GM12878 (cell line): ENCODE measurements around the gene TIAM1. TPM values are rescaled to one million over a fixed set of nuclear protein-coding genes. Genes with fewer than 3 reads are reported as not detected.

Source experiments
- FOXK2 ChIP-seq: fragments of 450-650 bp; IDR thresholded peaks from 2 replicates; pipeline ENCODE4 v1.6.1; 2017; ENCODE audit warnings: mild to moderate bottlenecking, moderate library complexity
- IRF4 ChIP-seq: IDR thresholded peaks from 2 replicates; pipeline ENCODE4 v1.6.1; 2011; ENCODE audit warnings: low read depth, low read length
- KDM1A ChIP-seq: fragments of 200-600 bp; sonication (generic); IDR thresholded peaks from 2 replicates; pipeline ENCODE4 v1.6.1; 2016; ENCODE audit warnings: borderline replicate concordance
- LARP7 ChIP-seq: fragments of 450-650 bp; IDR thresholded peaks from 2 replicates; pipeline ENCODE4 v1.6.1; 2017; ENCODE audit warnings: mild to moderate bottlenecking
- TAF1 ChIP-seq: IDR thresholded peaks from 2 replicates; pipeline ENCODE4 v1.6.1; 2011; ENCODE audit warnings: mild to moderate bottlenecking, low read depth, low read length, borderline replicate concordance
- TCF3 ChIP-seq: IDR thresholded peaks from 2 replicates; pipeline ENCODE4 v1.6.1; 2012; ENCODE audit warnings: low read depth, mild to moderate bottlenecking, low read length, borderline replicate concordance; ENCODE audit not compliant: insufficient read depth
- TCF7 ChIP-seq: IDR thresholded peaks from 2 replicates; pipeline ENCODE4 v1.6.1; 2014; ENCODE audit warnings: antibody characterized with exemption, borderline replicate concordance
- ZZZ3 ChIP-seq: IDR thresholded peaks from 2 replicates; pipeline ENCODE4 v1.6.1; 2011; ENCODE audit warnings: low read depth; ENCODE audit not compliant: control insufficient read depth, insufficient read length
- polyA plus RNA-seq, 11 experiments: library from polyadenylated mRNA; depleted of rRNA in 4 of 11; unstranded in 6 of 11; stranded (reverse) in 5 of 11; fragments of >200 nt; fragmentation: Nextera tagmentation in 4 of 11; fragmentation: Illumina TruSeq in 1 of 11; extraction: Ambion mirVana in 4 of 11; extraction: Trizol in 1 of 11; gene quantifications; 1 replicate in 1 of 11; 2 replicates in 10 of 11; pipeline versions ENCODE4 v1.2.1 to v1.2.3, GENCODE V29; 2011 to 2016; ENCODE audit warnings: inconsistent platforms in 2 of 11, missing spikeins in 2 of 11, low read depth in 1 of 11
- total RNA-seq, 4 experiments: library from RNA; depleted of rRNA in 3 of 4; stranded (reverse); fragments of >200 nt in 3 of 4; fragmentation: Illumina TruSeq in 1 of 4; extraction: Trizol in 1 of 4; gene quantifications; 2 replicates each; pipeline versions ENCODE4 v1.2.1 to v1.2.3, GENCODE V29; 2013 to 2021
- TF ChIP-seq, protein P1 (sequence below): fragments of 450-650 bp; formaldehyde crosslinking; IDR thresholded peaks from 2 replicates; pipeline ENCODE4 v1.5.0; 2022; ENCODE audit warnings: mild to moderate bottlenecking, missing genetic modification characterization
- TF ChIP-seq, protein P2 (sequence below): IDR thresholded peaks from 2 replicates; pipeline ENCODE4 v1.6.1; 2011; ENCODE audit warnings: low read depth, low read length, improper control_type of control experiment, borderline replicate concordance

TIAM1 gene
- total and polyA plus RNA-seq, 10 of the 15 experiments (the other 5 are each of a cell fraction or from before 2014, with no cell fraction given) = 0.31 to 35.9 (median 0.78) TPM

DNA sequence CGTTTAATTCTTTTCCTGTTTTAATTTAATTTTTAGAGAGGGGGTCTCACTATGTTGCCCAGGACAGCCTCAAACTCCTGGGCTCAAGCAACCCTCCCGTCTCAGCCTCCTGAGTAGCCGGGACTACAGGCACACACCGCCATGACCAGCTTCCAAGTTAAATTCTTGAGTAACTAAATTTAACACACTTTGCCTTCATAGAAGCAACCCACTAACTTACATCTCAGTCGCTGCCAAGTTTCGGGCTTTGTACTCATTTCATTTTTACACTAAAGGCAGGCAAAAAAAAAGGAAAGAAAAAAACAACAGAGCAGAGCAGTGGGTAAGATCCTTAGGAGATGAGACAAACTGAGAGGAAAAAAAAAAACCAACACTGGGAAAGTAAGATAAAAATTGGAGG lies 3.5 kb downstream of the TIAM1 start (continued):
- no peak for TF ChIP-seq IRF4
- TF ChIP-seq TCF7 = no peak
- TF ChIP-seq FOXK2 = no peak
- TF ChIP-seq, protein P1, sequence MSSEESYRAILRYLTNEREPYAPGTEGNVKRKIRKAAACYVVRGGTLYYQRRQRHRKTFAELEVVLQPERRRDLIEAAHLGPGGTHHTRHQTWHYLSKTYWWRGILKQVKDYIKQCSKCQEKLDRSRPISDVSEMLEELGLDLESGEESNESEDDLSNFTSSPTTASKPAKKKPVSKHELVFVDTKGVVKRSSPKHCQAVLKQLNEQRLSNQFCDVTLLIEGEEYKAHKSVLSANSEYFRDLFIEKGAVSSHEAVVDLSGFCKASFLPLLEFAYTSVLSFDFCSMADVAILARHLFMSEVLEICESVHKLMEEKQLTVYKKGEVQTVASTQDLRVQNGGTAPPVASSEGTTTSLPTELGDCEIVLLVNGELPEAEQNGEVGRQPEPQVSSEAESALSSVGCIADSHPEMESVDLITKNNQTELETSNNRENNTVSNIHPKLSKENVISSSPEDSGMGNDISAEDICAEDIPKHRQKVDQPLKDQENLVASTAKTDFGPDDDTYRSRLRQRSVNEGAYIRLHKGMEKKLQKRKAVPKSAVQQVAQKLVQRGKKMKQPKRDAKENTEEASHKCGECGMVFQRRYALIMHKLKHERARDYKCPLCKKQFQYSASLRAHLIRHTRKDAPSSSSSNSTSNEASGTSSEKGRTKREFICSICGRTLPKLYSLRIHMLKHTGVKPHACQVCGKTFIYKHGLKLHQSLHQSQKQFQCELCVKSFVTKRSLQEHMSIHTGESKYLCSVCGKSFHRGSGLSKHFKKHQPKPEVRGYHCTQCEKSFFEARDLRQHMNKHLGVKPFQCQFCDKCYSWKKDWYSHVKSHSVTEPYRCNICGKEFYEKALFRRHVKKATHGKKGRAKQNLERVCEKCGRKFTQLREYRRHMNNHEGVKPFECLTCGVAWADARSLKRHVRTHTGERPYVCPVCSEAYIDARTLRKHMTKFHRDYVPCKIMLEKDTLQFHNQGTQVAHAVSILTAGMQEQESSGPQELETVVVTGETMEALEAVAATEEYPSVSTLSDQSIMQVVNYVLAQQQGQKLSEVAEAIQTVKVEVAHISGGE (CRISPR knock-in tag) = no peak
- TF ChIP-seq TCF3 = no peak
- TF ChIP-seq, protein P2, sequence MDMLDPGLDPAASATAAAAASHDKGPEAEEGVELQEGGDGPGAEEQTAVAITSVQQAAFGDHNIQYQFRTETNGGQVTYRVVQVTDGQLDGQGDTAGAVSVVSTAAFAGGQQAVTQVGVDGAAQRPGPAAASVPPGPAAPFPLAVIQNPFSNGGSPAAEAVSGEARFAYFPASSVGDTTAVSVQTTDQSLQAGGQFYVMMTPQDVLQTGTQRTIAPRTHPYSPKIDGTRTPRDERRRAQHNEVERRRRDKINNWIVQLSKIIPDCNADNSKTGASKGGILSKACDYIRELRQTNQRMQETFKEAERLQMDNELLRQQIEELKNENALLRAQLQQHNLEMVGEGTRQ = no peak
- TF ChIP-seq ZZZ3 = no peak
- TF ChIP-seq KDM1A = no peak
- TF ChIP-seq TAF1 = no peak
- no peak for TF ChIP-seq LARP7
